ENCODE results near the gene CRK. TPM values are rescaled to one million over a fixed set of nuclear protein-coding genes. Genes with fewer than 3 reads are reported as not detected.
"Not testable (repeated sequence)": the region's sequence is repeated elsewhere in the genome, so short reads cannot be mapped to it uniquely, and the experiment has no call there.

CRK gene
- total and polyA plus RNA-seq, 4 experiments from 2014 or later: 24.2 to 32.1 (median 27.2) TPM

- Mint-ChIP-seq H3K4me3 (peak overlapping the region in 5 of 8 donors; percentile 47 to 84 (median 61)), H3K36me3 (peaks cover 7 to 20% of the 10 kb centered on the region in 2 donors), H3K27me3 (no peaks in the 10 kb centered on the region), H3K9me3 (no peaks in the 10 kb centered on the region), H3K4me1 (peaks cover 53 to 91% (median 68%) of the 10 kb centered on the region in 4 donors), H3K27ac (peak overlapping the region; percentile 50 to 90 (median 84))
- H3K9me3 ChIP-seq (ENCODE audit: control insufficient read depth in 1 of 2, low read length in 2 of 2): no peaks in the 10 kb centered on the region
- DNase-seq: no peak
- no peaks in the 10 kb centered on the region for H3K27me3 ChIP-seq (ENCODE audit: insufficient read depth, low read length)
- CTCF ChIA-PET (ENCODE audit: partially characterized antibody): interaction anchor here (0.8 to 3.1 kb wide), 2 partner anchors 11 to 14 kb away, joined by 3 to 21 read pairs; no protein-coding TSS in a partner anchor
- H3K4me1 ChIP-seq (ENCODE audit: insufficient read depth, low read length): peaks cover 96% of the 10 kb centered on the region
- no peaks in the 10 kb centered on the region for H3K36me3 ChIP-seq (ENCODE audit: insufficient read depth, low read length)
- POLR2A ChIA-PET (ENCODE audit: partially characterized antibody): interaction anchor here (0.9 to 2.6 kb wide), 4 partner anchors 15 to 137 kb away, joined by 3 to 9 read pairs (median 6); partner anchors contain the start of genes INPP5K and YWHAE
- intact Hi-C loops (cut with micrococcal nuclease): no loop called here
- H3K4me3 ChIP-seq (ENCODE audit: low read length in 2 of 2): no peak overlapping the region
- peak overlapping the region; percentile 10 for H3K27ac ChIP-seq (ENCODE audit: low read depth, low read length)
Measured at GRCh38 chr17:1379208-1379929, 76.7 kb downstream of the CRK start.

GRCh38 chr17:1378476-1378860, 77.6 kb downstream of the CRK start:
- H3K9me3 Mint-ChIP-seq; H3K27ac ChIP-seq (ENCODE audit: low read depth, low read length); DNase-seq; H3K27me3 ChIP-seq (ENCODE audit: insufficient read depth, low read length); H3K36me3 ChIP-seq (ENCODE audit: insufficient read depth, low read length); H3K4me3 ChIP-seq (ENCODE audit: low read length in 2 of 2); H3K9me3 ChIP-seq (ENCODE audit: control insufficient read depth in 1 of 2, low read length in 2 of 2); intact Hi-C loops (cut with micrococcal nuclease); H3K27me3 Mint-ChIP-seq: not testable (repeated sequence)
- peaks cover 96% of the 10 kb centered on the region for H3K4me1 ChIP-seq (ENCODE audit: insufficient read depth, low read length)
- peak overlapping the region in 4 of 8 donors; percentile 1 to 69 (median 36) for H3K4me3 Mint-ChIP-seq
- H3K27ac Mint-ChIP-seq: peak overlapping the region in 5 of 7 donors; percentile 25 to 89 (median 54)
- peaks cover 7 to 21% of the 10 kb centered on the region in 2 donors for H3K36me3 Mint-ChIP-seq
- peaks cover 57 to 97% (median 73%) of the 10 kb centered on the region in 4 donors for H3K4me1 Mint-ChIP-seq
- POLR2A ChIA-PET (ENCODE audit: partially characterized antibody): interaction anchor here (2.0 kb wide), 1 partner anchor 21 kb away, joined by 8 read pairs; the partner anchor contains the start of gene YWHAE
- CTCF ChIA-PET (ENCODE audit: partially characterized antibody): interaction anchor here (3.1 kb wide), 1 partner anchor 13 kb away, joined by 21 read pairs; no protein-coding TSS in a partner anchor

GRCh38 chr17:1377334-1377733, 78.7 kb downstream of the CRK start:
- peak overlapping the region in 6 of 8 donors; percentile 53 to 90 (median 62) for H3K4me3 Mint-ChIP-seq
- CTCF ChIA-PET (ENCODE audit: partially characterized antibody): interaction anchor here (0.7 to 2.2 kb wide), 6 partner anchors 12 to 139 kb away, joined by 3 to 22 read pairs (median 4); partner anchors contain the start of gene INPP5K

GRCh38 chr17:1376061-1376460, 80.0 kb downstream of the CRK start:
- intact Hi-C loops (cut with micrococcal nuclease): no loop called here
- DNase-seq: no peak

More at GRCh38 chr17:1377334-1377733, 78.7 kb downstream of the CRK start:
- intact Hi-C loops (cut with micrococcal nuclease): no loop called here
- Histone ChIP-seq H3K9me3 (ENCODE audit: control insufficient read depth in 1 of 2, low read length in 2 of 2) (no peaks in the 10 kb centered on the region), H3K27ac (ENCODE audit: low read depth, low read length) (peak overlapping the region; percentile 40), H3K4me1 (ENCODE audit: insufficient read depth, low read length) (peaks cover 96% of the 10 kb centered on the region), H3K4me3 (ENCODE audit: low read length in 2 of 2) (no peak overlapping the region), H3K27me3 (ENCODE audit: insufficient read depth, low read length) (no peaks in the 10 kb centered on the region), H3K36me3 (ENCODE audit: insufficient read depth, low read length) (no peaks in the 10 kb centered on the region)
- H3K4me1 Mint-ChIP-seq: peaks cover 58 to 99% (median 76%) of the 10 kb centered on the region in 4 donors
- no peak for DNase-seq
- H3K27ac Mint-ChIP-seq: peak overlapping the region; percentile 25 to 93 (median 79)
- peaks cover 7 to 26% of the 10 kb centered on the region in 2 donors for H3K36me3 Mint-ChIP-seq
- no peaks in the 10 kb centered on the region for H3K27me3 Mint-ChIP-seq
- POLR2A ChIA-PET (ENCODE audit: partially characterized antibody): interaction anchor here (0.9 to 2.0 kb wide), 5 partner anchors 9 to 138 kb away, joined by 3 to 8 read pairs (median 3); partner anchors contain the start of gene YWHAE
- H3K9me3 Mint-ChIP-seq: no peaks in the 10 kb centered on the region

GRCh38 chr17:1375615-1376014, 80.4 kb downstream of the CRK start:
- no peaks in the 10 kb centered on the region for H3K36me3 ChIP-seq (ENCODE audit: insufficient read depth, low read length)
- Mint-ChIP-seq H3K4me1 (peaks cover 49 to 96% (median 73%) of the 10 kb centered on the region in 4 donors), H3K36me3 (peaks cover 5 to 28% of the 10 kb centered on the region in 2 donors), H3K27me3 (no peaks in the 10 kb centered on the region), H3K9me3 (no peaks in the 10 kb centered on the region), H3K4me3 (peak overlapping the region in 7 of 8 donors; percentile 10 to 90 (median 76)), H3K27ac (peak overlapping the region; percentile 84 to 96 (median 92))
- peak in 2 of 5 donors; percentile 34 to 65 for DNase-seq
- no peak overlapping the region for H3K4me3 ChIP-seq (ENCODE audit: low read length in 2 of 2)
- peak overlapping the region; percentile 40 for H3K27ac ChIP-seq (ENCODE audit: low read depth, low read length)
- intact Hi-C loops (cut with micrococcal nuclease): no loop called here
- H3K4me1 ChIP-seq (ENCODE audit: insufficient read depth, low read length): peaks cover 92% of the 10 kb centered on the region
- POLR2A ChIA-PET (ENCODE audit: partially characterized antibody): no interaction called here
- no peaks in the 10 kb centered on the region for H3K27me3 ChIP-seq (ENCODE audit: insufficient read depth, low read length)
- CTCF ChIA-PET (ENCODE audit: partially characterized antibody): interaction anchor here (1.8 to 2.2 kb wide), 3 partner anchors 10 to 116 kb away, joined by 5 to 22 read pairs (median 6); no protein-coding TSS in a partner anchor
- no peaks in the 10 kb centered on the region for H3K9me3 ChIP-seq (ENCODE audit: control insufficient read depth in 1 of 2, low read length in 2 of 2)

More at GRCh38 chr17:1376061-1376460, 80.0 kb downstream of the CRK start:
- peaks cover 94% of the 10 kb centered on the region for H3K4me1 ChIP-seq (ENCODE audit: insufficient read depth, low read length)
- Mint-ChIP-seq H3K27ac (peak overlapping the region; percentile 84 to 96 (median 92)), H3K27me3 (no peaks in the 10 kb centered on the region), H3K9me3 (no peaks in the 10 kb centered on the region), H3K4me3 (peak overlapping the region in 7 of 8 donors; percentile 66 to 90 (median 76)), H3K4me1 (peaks cover 52 to 97% (median 75%) of the 10 kb centered on the region in 4 donors), H3K36me3 (peaks cover 7 to 28% of the 10 kb centered on the region in 2 donors)
- H3K9me3 ChIP-seq (ENCODE audit: control insufficient read depth in 1 of 2, low read length in 2 of 2): no peaks in the 10 kb centered on the region
- CTCF ChIA-PET (ENCODE audit: partially characterized antibody): interaction anchor here (1.7 to 2.2 kb wide), 4 partner anchors 11 to 116 kb away, joined by 5 to 22 read pairs (median 6); no protein-coding TSS in a partner anchor
- POLR2A ChIA-PET (ENCODE audit: partially characterized antibody): interaction anchor here (1.0 to 1.5 kb wide), 3 partner anchors 11 to 87 kb away, joined by 4 read pairs; no protein-coding TSS in a partner anchor
- H3K4me3 ChIP-seq (ENCODE audit: low read length in 2 of 2): no peak overlapping the region
- no peaks in the 10 kb centered on the region for H3K36me3 ChIP-seq (ENCODE audit: insufficient read depth, low read length)
- no peaks in the 10 kb centered on the region for H3K27me3 ChIP-seq (ENCODE audit: insufficient read depth, low read length)
- peak overlapping the region; percentile 40 for H3K27ac ChIP-seq (ENCODE audit: low read depth, low read length)

GRCh38 chr17:1374431-1375177, 81.4 kb downstream of the CRK start:
- Mint-ChIP-seq H3K27me3 (no peaks in the 10 kb centered on the region), H3K27ac (peak overlapping the region; percentile 84 to 94 (median 90)), H3K9me3 (no peaks in the 10 kb centered on the region), H3K4me3 (peak overlapping the region in 7 of 8 donors; percentile 33 to 90 (median 69)), H3K36me3 (peaks cover 0 to 26% of the 10 kb centered on the region in 2 donors), H3K4me1 (peaks cover 43 to 88% (median 65%) of the 10 kb centered on the region in 4 donors)
- Histone ChIP-seq H3K4me1 (ENCODE audit: insufficient read depth, low read length) (peaks cover 86% of the 10 kb centered on the region), H3K36me3 (ENCODE audit: insufficient read depth, low read length) (peaks cover 2% of the 10 kb centered on the region), H3K4me3 (ENCODE audit: low read length in 2 of 2) (no peak overlapping the region), H3K9me3 (ENCODE audit: control insufficient read depth in 1 of 2, low read length in 2 of 2) (no peaks in the 10 kb centered on the region), H3K27ac (ENCODE audit: low read depth, low read length) (peak overlapping the region; percentile 40), H3K27me3 (ENCODE audit: insufficient read depth, low read length) (no peaks in the 10 kb centered on the region)
- intact Hi-C loops (cut with micrococcal nuclease): no loop called here
- ChIA-PET POLR2A (ENCODE audit: partially characterized antibody) (interaction anchor here (0.6 to 1.4 kb wide), 6 partner anchors 12 to 146 kb away, joined by 3 to 7 read pairs (median 4); partner anchors contain the start of genes CRK, INPP5K and YWHAE), CTCF (ENCODE audit: partially characterized antibody) (interaction anchor here (1.4 to 2.1 kb wide), 2 partner anchors 10 to 12 kb away, joined by 6 to 9 read pairs; no protein-coding TSS in a partner anchor)
- DNase-seq: peak in 3 of 5 donors; percentile 21 to 37 (median 34)
